AG04450 (cell line): ENCODE results near the gene CPA5. TPM values are rescaled to one million over a fixed set of nuclear protein-coding genes. Genes with fewer than 3 reads are reported as not detected.

ENCODE experiments used
- CTCF ChIA-PET: fragments of 300-600, 350-600 bp; formaldehyde crosslinking; extraction: SDS; loops from one replicate; lab custom pipeline; 2022; ENCODE audit warnings: antibody characterized with exemption, inconsistent platforms; lab: Charles Lee
- POLR2A ChIA-PET: fragments of 350-600 bp; formaldehyde crosslinking; extraction: SDS; loops from one replicate; lab custom pipeline; 2021; ENCODE audit warnings: antibody characterized with exemption, inconsistent platforms; lab: Yijun Ruan, JAX
- DNase-seq: peaks from one replicate; pipeline ENCODE4 v3.0.0-alpha.2; 2011; ENCODE audit warnings: low read depth, low spot score
- H3K27ac ChIP-seq: one replicate; pipeline ENCODE4 v1.5.1; 2012; ENCODE audit warnings: low read depth, low read length, control low read depth
- H3K27me3 ChIP-seq: one replicate; pipeline ENCODE4 v1.6.0; 2012; ENCODE audit warnings: low read length; ENCODE audit not compliant: control insufficient read depth, insufficient read depth
- H3K4me3 ChIP-seq: 2 replicates; pipeline ENCODE4 v1.5.1; 2011; ENCODE audit warnings: mild to moderate bottlenecking, low read depth, low read length, control low read depth
- H3K9me3 ChIP-seq: 2 replicates; pipeline ENCODE4 v1.5.1; 2012; ENCODE audit warnings: low read length; ENCODE audit not compliant: control insufficient read depth, insufficient read depth
- CTCF ChIP-seq: IDR thresholded peaks from 2 replicates; pipeline ENCODE4 v1.5.1; 2011; ENCODE audit warnings: low read depth, low read length, control low read depth, inconsistent platforms
- polyA plus RNA-seq: library from polyadenylated mRNA; depleted of rRNA; stranded (reverse); fragments of >200 nt; gene quantifications from 2 replicates; pipeline ENCODE4 v1.2.3, GENCODE V29; 2011

The CPA5 gene
- polyA plus RNA-seq, 1 experiment, result 0.14 TPM

GRCh38 chr7:130409067-130409711 lies 64.6 kb downstream of the CPA5 start:
- no peak for TF ChIP-seq CTCF
- Histone ChIP-seq H3K27ac (no peak overlapping the region), H3K27me3 (no peaks in the 10 kb centered on the region), H3K9me3 (no peaks in the 10 kb centered on the region), H3K4me3 (no peak overlapping the region)
- no peak for DNase-seq
- ChIA-PET POLR2A (no interaction called here), CTCF (interaction anchor here (0.6 kb wide), 1 partner anchor 318 kb away, joined by 3 read pairs; no protein-coding TSS in a partner anchor)

- CTCF ChIA-PET, result interaction anchor here (0.7 kb wide), 1 partner anchor 311 kb away, joined by 4 read pairs; no protein-coding TSS in a partner anchor
- H3K27me3 ChIP-seq, result no peaks in the 10 kb centered on the region
- no peak for DNase-seq
- H3K4me3 ChIP-seq, result no peak overlapping the region
- POLR2A ChIA-PET, result no interaction called here
- TF ChIP-seq CTCF, result no peak
- no peaks in the 10 kb centered on the region for H3K9me3 ChIP-seq
- no peak overlapping the region for H3K27ac ChIP-seq
Observed at GRCh38 chr7:130409712-130410072, 65.1 kb downstream of the CPA5 start.

GRCh38 chr7:130410868-130411541 lies 66.4 kb downstream of the CPA5 start:
- Histone ChIP-seq H3K27me3 (no peaks in the 10 kb centered on the region), H3K27ac (no peak overlapping the region), H3K9me3 (no peaks in the 10 kb centered on the region), H3K4me3 (no peak overlapping the region)
- no peak for TF ChIP-seq CTCF
- DNase-seq, result no peak
- ChIA-PET CTCF (interaction anchor here (0.6 kb wide), 1 partner anchor 338 kb away, joined by 3 read pairs; no protein-coding TSS in a partner anchor), POLR2A (no interaction called here)

GRCh38 chr7:130413201-130413600 lies 68.6 kb downstream of the CPA5 start:
- CTCF ChIA-PET, result interaction anchor here (0.7 kb wide), 1 partner anchor 49 kb away, joined by 4 read pairs; no protein-coding TSS in a partner anchor
- TF ChIP-seq CTCF, result no peak
- POLR2A ChIA-PET, result no interaction called here
- H3K4me3 ChIP-seq, result no peak overlapping the region
- no peaks in the 10 kb centered on the region for H3K27me3 ChIP-seq
- H3K9me3 ChIP-seq, result no peaks in the 10 kb centered on the region
- no peak for DNase-seq
- H3K27ac ChIP-seq, result no peak overlapping the region

GRCh38 chr7:130415006-130415405 lies 70.4 kb downstream of the CPA5 start:
- CTCF ChIA-PET, result no interaction called here
- no peaks in the 10 kb centered on the region for H3K27me3 ChIP-seq
- no peaks in the 10 kb centered on the region for H3K9me3 ChIP-seq
- no peak for TF ChIP-seq CTCF
- no peak overlapping the region for H3K4me3 ChIP-seq
- H3K27ac ChIP-seq, result no peak overlapping the region
- POLR2A ChIA-PET, result no interaction called here
- no peak for DNase-seq
